RPMI8226 (cell line): ENCODE results near the gene CCDC169.
A peak's percentile ranks its signal among the peaks of the same experiment; 100 is the strongest.
"Not testable (repeated sequence)": the region's sequence is repeated elsewhere in the genome, so short reads cannot be mapped to it uniquely, and the experiment has no call there.

Experiments
- DNase-seq: peaks from one replicate; pipeline ENCODE4 v3.0.0-alpha.2; 2015

Gene CCDC169

DNA sequence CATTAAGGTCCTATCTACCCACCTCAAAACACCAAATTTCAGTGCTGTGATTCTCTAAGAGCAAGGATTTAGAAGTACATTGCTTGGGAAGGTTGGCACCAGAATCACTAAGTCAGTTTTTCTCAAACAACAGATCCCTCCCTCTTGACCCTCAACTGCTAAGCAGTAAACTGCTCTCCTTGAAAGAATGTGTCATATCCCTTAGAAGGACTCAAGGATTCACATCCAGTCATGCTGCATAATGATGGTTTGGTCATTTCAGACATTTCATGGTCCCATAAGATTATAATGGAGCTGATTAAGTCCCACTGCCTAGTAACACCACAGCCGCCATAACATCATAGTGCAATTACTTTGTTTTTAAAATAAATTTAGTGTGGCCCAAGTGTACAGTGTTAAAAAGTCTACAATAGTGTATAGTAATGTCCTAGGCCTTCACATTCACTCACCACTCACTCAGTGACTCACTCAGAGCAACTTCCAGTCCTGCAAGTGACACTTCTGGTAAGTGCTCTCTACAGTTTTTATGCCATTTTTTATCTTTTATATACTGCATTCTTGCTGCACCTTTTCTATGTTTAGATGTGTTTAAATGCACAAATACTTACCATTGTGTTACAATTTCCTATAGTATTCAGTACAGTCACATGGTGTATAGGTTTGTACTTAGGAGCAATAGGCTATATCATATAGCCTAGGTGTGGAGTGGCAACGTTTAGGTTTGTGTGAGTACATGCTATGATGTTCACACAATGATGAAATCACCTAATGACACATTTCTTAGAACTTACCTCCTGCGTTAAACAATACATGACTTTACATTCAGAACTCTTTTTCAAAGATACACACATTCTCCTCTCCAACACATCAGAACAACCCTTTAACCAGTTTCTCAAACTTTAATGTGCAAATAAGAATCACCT, 15.7 kb upstream of the CCDC169 start:
- DNase-seq: no peak

GRCh38 chr13:36310417-36311108, 12.9 kb upstream of the CCDC169 start:
- DNase-seq: no peak

GRCh38 chr13:36302289-36302688, 4.7 kb upstream of the CCDC169 start:
- no peak for DNase-seq

- DNase-seq: not testable (repeated sequence)
Measured at GRCh38 chr13:36299469-36299868, 1.9 kb upstream of the CCDC169 start.

DNA sequence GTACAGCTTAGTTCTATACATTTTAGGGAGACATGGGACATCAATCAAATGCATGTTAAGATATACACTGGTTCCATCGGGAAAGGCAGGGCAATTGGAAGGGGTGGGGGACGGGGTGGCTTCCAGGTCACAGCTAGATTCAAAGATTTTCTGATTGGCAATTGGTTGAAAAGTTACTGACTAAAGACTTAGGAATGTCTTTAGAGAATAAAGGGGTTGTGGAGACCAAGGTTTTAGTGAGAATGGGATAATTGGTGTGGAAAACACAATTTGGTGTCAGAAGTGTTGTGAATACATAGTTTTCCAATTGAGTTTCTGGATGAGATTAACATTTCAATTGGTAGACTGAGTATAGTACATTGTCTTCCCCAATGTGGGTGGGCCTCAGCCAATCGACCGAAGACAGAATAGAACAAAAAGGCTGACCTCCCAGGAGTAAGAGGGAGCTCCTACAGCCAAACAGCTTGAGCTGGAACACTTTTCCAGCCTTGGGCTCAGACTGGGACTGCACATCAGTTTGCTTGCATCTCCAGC, 988 bp upstream of the CCDC169 start:
- DNase-seq: no peak

GRCh38 chr13:36294096-36294495, 3.5 kb downstream of the CCDC169 start:
- DNase-seq: no peak

GRCh38 chr13:36293497-36293896, 4.1 kb downstream of the CCDC169 start:
- DNase-seq: no peak

- DNase-seq: no peak
Measured at GRCh38 chr13:36288794-36289391, 8.7 kb downstream of the CCDC169 start.

- DNase-seq: no peak
Measured at GRCh38 chr13:36286006-36286405, 11.6 kb downstream of the CCDC169 start.

- DNase-seq: peak; percentile 15
Measured at GRCh38 chr13:36282821-36283432, 14.7 kb downstream of the CCDC169 start.

DNA sequence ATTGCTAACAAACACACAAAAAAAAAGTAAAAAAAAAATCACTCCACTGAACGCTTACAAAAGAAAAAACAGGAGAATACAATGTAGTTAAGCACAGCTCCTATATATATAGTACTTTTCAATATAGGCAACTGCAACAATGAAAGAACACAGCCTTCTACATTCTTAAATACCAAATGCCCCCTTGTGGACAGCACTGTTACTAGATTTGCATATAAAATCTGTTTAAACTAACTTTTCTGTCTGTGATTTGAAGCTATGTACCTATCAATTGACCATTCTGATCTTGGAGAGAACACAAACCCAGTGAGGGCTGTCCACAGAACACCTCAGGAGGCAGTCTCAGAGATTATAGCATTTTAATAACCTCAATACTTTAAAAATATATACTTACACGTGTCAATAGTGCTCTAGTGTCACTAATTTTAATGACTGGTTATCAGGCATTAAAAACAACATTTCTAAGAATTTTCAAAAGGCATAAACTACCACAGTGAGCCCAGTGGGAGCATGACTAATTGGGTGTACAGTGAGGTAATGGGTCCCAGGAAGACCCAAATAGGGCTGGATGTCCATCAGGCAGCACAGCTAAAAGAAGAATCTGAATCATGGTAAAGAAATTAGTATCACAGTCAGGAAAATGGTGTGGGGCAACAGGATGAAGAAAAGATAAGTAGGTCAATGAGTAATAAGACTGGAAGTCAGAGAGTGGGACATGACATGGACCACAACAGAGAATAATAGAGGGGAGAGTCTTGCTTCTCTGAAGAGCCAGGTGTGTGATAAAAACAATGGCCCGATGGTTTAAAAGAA, 22.2 kb downstream of the CCDC169 start:
- peak; percentile 51 for DNase-seq

- DNase-seq: no peak
Measured at GRCh38 chr13:36273431-36273830, 24.2 kb downstream of the CCDC169 start.

- no peak for DNase-seq
Measured at GRCh38 chr13:36261976-36262375, 35.6 kb downstream of the CCDC169 start.

DNA sequence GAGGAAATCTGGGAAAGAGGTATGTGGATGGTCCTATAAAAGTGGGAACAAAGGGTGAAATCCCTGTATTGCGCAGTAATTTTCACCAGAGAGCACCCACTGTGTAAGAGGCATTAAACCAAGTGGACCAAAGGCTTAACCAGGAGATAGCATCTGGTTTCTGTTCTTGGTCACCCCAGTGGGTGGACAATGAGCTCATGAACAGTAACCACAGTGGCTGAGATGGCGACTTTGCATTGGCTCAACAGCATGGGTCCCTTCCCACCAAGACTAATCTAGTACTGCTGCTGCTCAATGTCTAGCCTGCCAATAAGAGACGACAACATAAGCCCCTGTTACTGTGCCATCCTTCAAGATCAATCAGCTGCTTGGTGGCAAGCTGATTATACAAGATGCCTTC, 36.6 kb downstream of the CCDC169 start:
- no peak for DNase-seq

DNA sequence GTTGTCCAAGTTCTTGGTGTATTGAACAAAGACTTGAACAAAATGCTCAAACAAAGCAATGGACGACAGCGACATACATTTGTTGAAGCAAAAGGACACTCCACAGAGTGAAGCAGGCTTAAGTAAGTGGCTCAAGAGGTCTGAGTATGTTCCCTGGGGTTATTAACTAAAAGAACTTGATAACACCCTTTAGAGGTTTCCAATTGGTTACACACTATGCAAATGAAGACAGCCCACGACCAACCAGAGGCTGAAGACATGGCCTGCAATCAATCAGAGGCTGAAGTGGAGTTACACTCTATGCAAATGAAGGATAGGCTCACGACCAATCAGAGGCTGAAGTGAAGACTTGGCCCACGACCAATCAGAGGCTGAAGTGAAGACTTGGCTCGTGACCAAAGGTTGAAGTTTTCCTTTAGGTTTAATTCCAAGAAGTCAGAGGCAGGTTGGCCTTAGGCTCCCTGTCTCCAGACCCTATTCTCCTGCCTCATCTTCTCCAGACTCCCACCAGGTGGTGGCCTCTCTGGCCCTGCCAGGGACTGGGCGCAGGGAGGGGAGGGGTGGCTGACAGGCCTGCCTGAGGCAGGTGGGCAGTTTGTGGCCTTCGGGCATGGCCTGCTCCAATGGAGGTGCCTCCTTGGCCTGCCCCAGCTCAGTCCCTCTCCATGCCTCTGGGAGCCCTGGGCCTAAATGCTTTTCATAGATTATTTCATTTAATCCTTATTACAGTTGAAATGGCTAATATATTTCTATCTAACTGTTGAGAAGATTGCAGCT, 38.1 kb downstream of the CCDC169 start:
- no peak for DNase-seq

GRCh38 chr13:36258831-36259230, 38.8 kb downstream of the CCDC169 start:
- DNase-seq: no peak

- DNase-seq: no peak
Measured at GRCh38 chr13:36251526-36251925, 46.1 kb downstream of the CCDC169 start.

GRCh38 chr13:36251017-36251416, 46.6 kb downstream of the CCDC169 start:
- DNase-seq: no peak

DNA sequence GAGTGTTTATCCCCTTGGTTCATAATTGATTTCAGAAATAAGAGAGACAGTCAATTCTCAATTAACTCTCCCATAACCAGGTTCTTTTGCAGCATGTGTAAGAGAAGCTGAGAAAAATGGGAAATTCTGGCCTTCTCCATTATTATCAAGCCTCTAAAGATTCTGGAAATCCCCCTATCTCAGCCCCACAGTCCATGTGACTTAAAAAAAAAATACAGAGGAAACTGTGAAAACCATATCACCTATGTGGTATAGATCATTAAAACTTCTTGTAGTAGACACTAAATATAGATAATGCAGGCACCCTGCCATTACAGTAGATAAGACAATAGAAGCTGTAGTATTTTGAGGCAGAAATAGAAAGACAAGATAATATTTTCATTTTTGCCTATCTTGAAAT, 48.9 kb downstream of the CCDC169 start:
- DNase-seq: no peak

- no peak for DNase-seq
Measured at GRCh38 chr13:36244990-36245389, 52.6 kb downstream of the CCDC169 start.

- no peak for DNase-seq
Measured at GRCh38 chr13:36244073-36244472, 53.5 kb downstream of the CCDC169 start.
